Erythroblast (primary cell): Measurements from ENCODE around the gene SAP30BP.

ENCODE experiments used
- GATA1 ChIP-seq: IDR thresholded peaks from 2 replicates; pipeline ENCODE4 v1.6.1; 2011; ENCODE audit warnings: low read depth, mild to moderate bottlenecking, control low read depth, low read length, moderate library complexity
- POLR2A ChIP-seq: IDR thresholded peaks from 2 replicates; pipeline ENCODE4 v1.6.1; 2011; ENCODE audit warnings: mild to moderate bottlenecking, low read length

DNA sequence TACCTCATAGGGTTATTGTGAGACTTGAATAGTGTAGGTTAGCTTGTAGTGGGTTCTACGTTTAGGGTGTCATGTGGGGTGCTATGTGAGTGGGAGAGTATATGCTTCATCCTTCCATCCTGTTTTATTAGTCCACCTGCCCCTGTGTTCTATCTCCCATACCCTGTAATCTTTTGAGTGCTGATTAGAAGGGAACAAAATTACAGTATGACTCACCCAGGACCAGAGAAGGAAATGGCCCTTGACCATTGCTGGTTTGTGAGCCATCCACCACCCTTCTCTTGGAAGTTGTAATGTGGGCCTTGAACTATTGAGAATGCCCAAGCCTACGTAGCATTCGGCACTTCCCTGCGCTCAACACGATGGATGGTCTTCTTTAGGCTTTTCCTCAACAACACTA is 17.1 kb downstream of the SAP30BP start:
- no peak for TF ChIP-seq POLR2A
- TF ChIP-seq GATA1 = no peak
